GM23338 (cell line): Measurements from ENCODE around the gene CCNK. TPM values are rescaled to one million over a fixed set of nuclear protein-coding genes. Genes with fewer than 3 reads are reported as not detected.

Experiments
- ATAC-seq: fragments of 200-7000 bp; cut with Tn5 transposase; 3 replicates; pipeline ENCODE4 v1.9.1; 2020
- DNase-seq: peaks from one replicate; pipeline ENCODE4 v3.0.0-alpha.2; 2015; ENCODE audit warnings: low spot score
- H2AFZ ChIP-seq: fragments of 200-600 bp; sonication (generic); 2 replicates; pipeline ENCODE4 v1.8.0; 2016; ENCODE audit warnings: antibody characterized with exemption, mild to moderate bottlenecking, moderate library complexity
- H3F3A ChIP-seq: fragments of 200-600 bp; sonication (generic); replicated peaks from 2 replicates; pipeline ENCODE4 v1.8.0; 2017; ENCODE audit warnings: antibody characterized with exemption, mixed run types, low read depth
- H3K27ac ChIP-seq: fragments of 200-600 bp; sonication (generic); 2 replicates; pipeline ENCODE4 v1.6.1; 2016; ENCODE audit warnings: low read depth
- H3K27me3 ChIP-seq: fragments of 200-600 bp; sonication (generic); 2 replicates; pipeline ENCODE4 v1.8.0; 2016; ENCODE audit warnings: mild to moderate bottlenecking, mixed run types, moderate library complexity; ENCODE audit not compliant: insufficient read depth
- H3K36me3 ChIP-seq: fragments of 200-600 bp; sonication (generic); 2 replicates; pipeline ENCODE4 v1.8.0; 2016; ENCODE audit warnings: mild to moderate bottlenecking; ENCODE audit not compliant: insufficient read depth
- H3K4me1 ChIP-seq: fragments of 200-600 bp; sonication (generic); 2 replicates; pipeline ENCODE4 v1.8.0; 2016; ENCODE audit warnings: mild to moderate bottlenecking, moderate library complexity; ENCODE audit not compliant: insufficient read depth
- H3K4me2 ChIP-seq: fragments of 200-600 bp; sonication (generic); 2 replicates; pipeline ENCODE4 v1.7.1; 2017; ENCODE audit warnings: mixed run types
- H3K4me3 ChIP-seq: fragments of 200-600 bp; sonication (generic); 2 replicates; pipeline ENCODE4 v1.6.1; 2016; ENCODE audit warnings: mixed run types
- H3K79me2 ChIP-seq: fragments of 200-600 bp; sonication (generic); replicated peaks from 2 replicates; pipeline ENCODE4 v1.8.0; 2017; ENCODE audit warnings: mild to moderate bottlenecking; ENCODE audit not compliant: insufficient read depth
- H3K9me2 ChIP-seq: fragments of 200-600 bp; sonication (generic); 2 replicates; pipeline ENCODE4 v1.8.0; 2017; ENCODE audit not compliant: insufficient read depth
- H4K20me1 ChIP-seq: fragments of 200-600 bp; sonication (generic); replicated peaks from 2 replicates; pipeline ENCODE4 v1.8.0; 2017; ENCODE audit warnings: mild to moderate bottlenecking; ENCODE audit not compliant: insufficient read depth
- H3K27ac Mint-ChIP-seq: 2 replicates; pipeline ENCODE4 v1.8.0; 2020; ENCODE audit warnings: inconsistent platforms, mild to moderate bottlenecking, moderate library complexity, mixed read lengths
- H3K27me3 Mint-ChIP-seq: 3 replicates; pipeline ENCODE4 v1.8.0; 2022; ENCODE audit warnings: low read depth, mild to moderate bottlenecking, moderate library complexity, mixed read lengths, inconsistent platforms; ENCODE audit not compliant: insufficient read depth, poor library complexity
- H3K36me3 Mint-ChIP-seq: 3 replicates; pipeline ENCODE4 v1.8.0; 2021; ENCODE audit warnings: low read depth, mild to moderate bottlenecking, inconsistent platforms, moderate library complexity, mixed read lengths
- H3K4me1 Mint-ChIP-seq: 3 replicates; pipeline ENCODE4 v1.8.0; 2020; ENCODE audit warnings: mild to moderate bottlenecking, inconsistent platforms, mixed read lengths
- H3K4me3 Mint-ChIP-seq: 3 replicates; pipeline ENCODE4 v1.8.0; 2021; ENCODE audit warnings: moderate library complexity, mild to moderate bottlenecking, inconsistent platforms, mixed read lengths
- H3K9me3 Mint-ChIP-seq: 3 replicates; pipeline ENCODE4 v1.8.0; 2020; ENCODE audit warnings: moderate library complexity, mild to moderate bottlenecking, inconsistent platforms, mixed read lengths
- CREB1 ChIP-seq: fragments of 250-450 bp; sonication (Bioruptor Pico); IDR thresholded peaks from 2 replicates; pipeline ENCODE4 v1.5.0; 2020; ENCODE audit warnings: low read depth, mild to moderate bottlenecking, moderate library complexity
- ETS1 ChIP-seq: IDR thresholded peaks from 2 replicates; pipeline ENCODE4 v1.6.1; 2016; ENCODE audit warnings: antibody characterized with exemption
- EZH2phosphoT487 ChIP-seq: fragments of 200-600 bp; sonication (generic); IDR thresholded peaks from one replicate; pipeline ENCODE4 v1.8.1; 2018; ENCODE audit warnings: antibody characterized with exemption; ENCODE audit not compliant: unreplicated experiment
- JUNB ChIP-seq: IDR thresholded peaks from one replicate; pipeline ENCODE4 v1.6.1; 2016; ENCODE audit warnings: antibody characterized with exemption; ENCODE audit not compliant: unreplicated experiment
- NANOG ChIP-seq: IDR thresholded peaks from 2 replicates; pipeline ENCODE4 v1.6.1; 2016; ENCODE audit warnings: antibody characterized with exemption, borderline replicate concordance
- POLR2AphosphoS5 ChIP-seq: IDR thresholded peaks from 2 replicates; pipeline ENCODE4 v1.6.1; 2016; ENCODE audit warnings: antibody characterized with exemption, low read depth
- STAT1 ChIP-seq: IDR thresholded peaks from one replicate; pipeline ENCODE4 v1.6.1; 2016; ENCODE audit warnings: antibody characterized with exemption; ENCODE audit not compliant: unreplicated experiment
- ZNF331 ChIP-seq: fragments of 250-450 bp; sonication (Bioruptor Pico); IDR thresholded peaks from 2 replicates; pipeline ENCODE4 v1.5.0; 2020; ENCODE audit warnings: low read depth, mild to moderate bottlenecking, moderate library complexity
- polyA plus RNA-seq: library from polyadenylated mRNA; unstranded; fragments of >200 nt; fragmentation: Nextera tagmentation; extraction: Ambion mirVana; gene quantifications from 2 replicates; pipeline ENCODE4 v1.2.1, GENCODE V29; 2016
- total RNA-seq: library from RNA; depleted of rRNA; stranded (reverse); fragments of >200 nt; shearing (Covaris generic); gene quantifications from 2 replicates; pipeline ENCODE4 v1.2.3, GENCODE V29; 2014
- TF ChIP-seq, protein P1 (sequence below): fragments of 250-450 bp; sonication (Bioruptor Pico); IDR thresholded peaks from 2 replicates; pipeline ENCODE4 v1.5.0; 2020; ENCODE audit warnings: mild to moderate bottlenecking, moderate library complexity
- TF ChIP-seq, protein P2 (sequence below): IDR thresholded peaks from one replicate; pipeline ENCODE4 v1.6.1; 2018; ENCODE audit warnings: antibody characterized with exemption; ENCODE audit not compliant: unreplicated experiment
- TF ChIP-seq, protein P3 (sequence below), 2 experiments: fragments of 200-600 bp in 1 of 2; sonication (generic) in 1 of 2; conservative IDR thresholded peaks; 2 replicates each; pipeline versions ENCODE4 v1.5.1 to v1.6.1; 2016 to 2017; ENCODE audit warnings: antibody characterized with exemption in 2 of 2, low read depth in 2 of 2, mild to moderate bottlenecking in 2 of 2, moderate library complexity in 1 of 2

The CCNK gene
- total and polyA plus RNA-seq, 2 experiments from 2014 or later = 54.0 to 60.6 TPM

DNA sequence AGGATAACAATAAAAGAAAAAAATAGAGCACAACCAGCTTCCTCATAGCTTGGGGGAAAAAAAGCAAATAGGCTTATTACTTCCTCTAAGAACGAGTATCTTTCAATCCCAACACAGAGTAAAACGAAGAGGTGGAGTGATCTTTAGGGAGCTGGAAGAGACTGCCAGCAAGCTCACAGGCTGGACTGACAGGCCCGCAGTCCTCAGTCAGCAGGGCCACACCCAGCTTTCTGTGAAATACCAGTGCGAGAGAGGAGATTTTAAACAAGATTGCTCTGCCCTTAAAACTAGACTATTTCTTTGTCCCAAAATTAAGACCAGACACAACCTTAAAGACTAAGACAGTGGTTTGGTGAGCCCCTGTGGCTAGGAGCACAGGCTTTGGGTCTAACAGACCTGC is 33.5 kb upstream of the CCNK start (continued):
- TF ChIP-seq, protein P1, sequence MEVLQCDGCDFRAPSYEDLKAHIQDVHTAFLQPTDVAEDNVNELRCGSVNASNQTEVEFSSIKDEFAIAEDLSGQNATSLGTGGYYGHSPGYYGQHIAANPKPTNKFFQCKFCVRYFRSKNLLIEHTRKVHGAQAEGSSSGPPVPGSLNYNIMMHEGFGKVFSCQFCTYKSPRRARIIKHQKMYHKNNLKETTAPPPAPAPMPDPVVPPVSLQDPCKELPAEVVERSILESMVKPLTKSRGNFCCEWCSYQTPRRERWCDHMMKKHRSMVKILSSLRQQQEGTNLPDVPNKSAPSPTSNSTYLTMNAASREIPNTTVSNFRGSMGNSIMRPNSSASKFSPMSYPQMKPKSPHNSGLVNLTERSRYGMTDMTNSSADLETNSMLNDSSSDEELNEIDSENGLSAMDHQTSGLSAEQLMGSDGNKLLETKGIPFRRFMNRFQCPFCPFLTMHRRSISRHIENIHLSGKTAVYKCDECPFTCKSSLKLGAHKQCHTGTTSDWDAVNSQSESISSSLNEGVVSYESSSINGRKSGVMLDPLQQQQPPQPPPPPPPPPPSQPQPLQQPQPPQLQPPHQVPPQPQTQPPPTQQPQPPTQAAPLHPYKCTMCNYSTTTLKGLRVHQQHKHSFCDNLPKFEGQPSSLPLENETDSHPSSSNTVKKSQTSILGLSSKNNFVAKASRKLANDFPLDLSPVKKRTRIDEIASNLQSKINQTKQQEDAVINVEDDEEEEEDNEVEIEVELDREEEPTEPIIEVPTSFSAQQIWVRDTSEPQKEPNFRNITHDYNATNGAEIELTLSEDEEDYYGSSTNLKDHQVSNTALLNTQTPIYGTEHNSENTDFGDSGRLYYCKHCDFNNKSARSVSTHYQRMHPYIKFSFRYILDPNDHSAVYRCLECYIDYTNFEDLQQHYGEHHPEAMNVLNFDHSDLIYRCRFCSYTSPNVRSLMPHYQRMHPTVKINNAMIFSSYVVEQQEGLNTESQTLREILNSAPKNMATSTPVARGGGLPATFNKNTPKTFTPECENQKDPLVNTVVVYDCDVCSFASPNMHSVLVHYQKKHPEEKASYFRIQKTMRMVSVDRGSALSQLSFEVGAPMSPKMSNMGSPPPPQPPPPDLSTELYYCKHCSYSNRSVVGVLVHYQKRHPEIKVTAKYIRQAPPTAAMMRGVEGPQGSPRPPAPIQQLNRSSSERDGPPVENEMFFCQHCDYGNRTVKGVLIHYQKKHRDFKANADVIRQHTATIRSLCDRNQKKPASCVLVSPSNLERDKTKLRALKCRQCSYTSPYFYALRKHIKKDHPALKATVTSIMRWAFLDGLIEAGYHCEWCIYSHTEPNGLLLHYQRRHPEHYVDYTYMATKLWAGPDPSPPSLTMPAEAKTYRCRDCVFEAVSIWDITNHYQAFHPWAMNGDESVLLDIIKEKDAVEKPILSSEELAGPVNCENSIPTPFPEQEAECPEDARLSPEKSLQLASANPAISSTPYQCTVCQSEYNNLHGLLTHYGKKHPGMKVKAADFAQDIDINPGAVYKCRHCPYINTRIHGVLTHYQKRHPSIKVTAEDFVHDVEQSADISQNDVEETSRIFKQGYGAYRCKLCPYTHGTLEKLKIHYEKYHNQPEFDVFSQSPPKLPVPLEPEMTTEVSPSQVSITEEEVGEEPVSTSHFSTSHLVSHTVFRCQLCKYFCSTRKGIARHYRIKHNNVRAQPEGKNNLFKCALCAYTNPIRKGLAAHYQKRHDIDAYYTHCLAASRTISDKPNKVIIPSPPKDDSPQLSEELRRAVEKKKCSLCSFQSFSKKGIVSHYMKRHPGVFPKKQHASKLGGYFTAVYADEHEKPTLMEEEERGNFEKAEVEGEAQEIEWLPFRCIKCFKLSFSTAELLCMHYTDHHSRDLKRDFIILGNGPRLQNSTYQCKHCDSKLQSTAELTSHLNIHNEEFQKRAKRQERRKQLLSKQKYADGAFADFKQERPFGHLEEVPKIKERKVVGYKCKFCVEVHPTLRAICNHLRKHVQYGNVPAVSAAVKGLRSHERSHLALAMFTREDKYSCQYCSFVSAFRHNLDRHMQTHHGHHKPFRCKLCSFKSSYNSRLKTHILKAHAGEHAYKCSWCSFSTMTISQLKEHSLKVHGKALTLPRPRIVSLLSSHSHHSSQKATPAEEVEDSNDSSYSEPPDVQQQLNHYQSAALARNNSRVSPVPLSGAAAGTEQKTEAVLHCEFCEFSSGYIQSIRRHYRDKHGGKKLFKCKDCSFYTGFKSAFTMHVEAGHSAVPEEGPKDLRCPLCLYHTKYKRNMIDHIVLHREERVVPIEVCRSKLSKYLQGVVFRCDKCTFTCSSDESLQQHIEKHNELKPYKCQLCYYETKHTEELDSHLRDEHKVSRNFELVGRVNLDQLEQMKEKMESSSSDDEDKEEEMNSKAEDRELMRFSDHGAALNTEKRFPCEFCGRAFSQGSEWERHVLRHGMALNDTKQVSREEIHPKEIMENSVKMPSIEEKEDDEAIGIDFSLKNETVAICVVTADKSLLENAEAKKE (CRISPR knock-in tag) = no peak
- TF ChIP-seq EZH2phosphoT487 (no peak), NANOG (no peak), JUNB (no peak), CREB1 (CRISPR knock-in tag) (no peak), POLR2AphosphoS5 (no peak), ETS1 (no peak)

GRCh38 chr14:99450266-99450665 is 30.9 kb upstream of the CCNK start:
- no peak overlapping the region for H3K27ac ChIP-seq
- H3K4me2 ChIP-seq = no peak overlapping the region
- ATAC-seq (no peak), DNase-seq (no peak)
- Mint-ChIP-seq H3K4me3 (no peak overlapping the region), H3K9me3 (no peaks in the 10 kb centered on the region), H3K36me3 (peaks cover 25% of the 10 kb centered on the region), H3K4me1 (no peaks in the 10 kb centered on the region), H3K27me3 (peaks cover 4% of the 10 kb centered on the region), H3K27ac (no peak overlapping the region)
- H3F3A ChIP-seq = no peaks in the 10 kb centered on the region
- H2AFZ ChIP-seq = no peak overlapping the region
- H3K9me2 ChIP-seq = no peaks in the 10 kb centered on the region
- H4K20me1 ChIP-seq = no peaks in the 10 kb centered on the region; the same call in 1 of the 2 replicates
- H3K4me1 ChIP-seq = no peaks in the 10 kb centered on the region
- H3K79me2 ChIP-seq = peaks cover 11% of the 10 kb centered on the region
- no peaks in the 10 kb centered on the region for H3K27me3 ChIP-seq
- peaks cover 7% of the 10 kb centered on the region; the same call in 1 of the 2 replicates for H3K36me3 ChIP-seq
- no peak overlapping the region for H3K4me3 ChIP-seq
- TF ChIP-seq, protein P2, sequence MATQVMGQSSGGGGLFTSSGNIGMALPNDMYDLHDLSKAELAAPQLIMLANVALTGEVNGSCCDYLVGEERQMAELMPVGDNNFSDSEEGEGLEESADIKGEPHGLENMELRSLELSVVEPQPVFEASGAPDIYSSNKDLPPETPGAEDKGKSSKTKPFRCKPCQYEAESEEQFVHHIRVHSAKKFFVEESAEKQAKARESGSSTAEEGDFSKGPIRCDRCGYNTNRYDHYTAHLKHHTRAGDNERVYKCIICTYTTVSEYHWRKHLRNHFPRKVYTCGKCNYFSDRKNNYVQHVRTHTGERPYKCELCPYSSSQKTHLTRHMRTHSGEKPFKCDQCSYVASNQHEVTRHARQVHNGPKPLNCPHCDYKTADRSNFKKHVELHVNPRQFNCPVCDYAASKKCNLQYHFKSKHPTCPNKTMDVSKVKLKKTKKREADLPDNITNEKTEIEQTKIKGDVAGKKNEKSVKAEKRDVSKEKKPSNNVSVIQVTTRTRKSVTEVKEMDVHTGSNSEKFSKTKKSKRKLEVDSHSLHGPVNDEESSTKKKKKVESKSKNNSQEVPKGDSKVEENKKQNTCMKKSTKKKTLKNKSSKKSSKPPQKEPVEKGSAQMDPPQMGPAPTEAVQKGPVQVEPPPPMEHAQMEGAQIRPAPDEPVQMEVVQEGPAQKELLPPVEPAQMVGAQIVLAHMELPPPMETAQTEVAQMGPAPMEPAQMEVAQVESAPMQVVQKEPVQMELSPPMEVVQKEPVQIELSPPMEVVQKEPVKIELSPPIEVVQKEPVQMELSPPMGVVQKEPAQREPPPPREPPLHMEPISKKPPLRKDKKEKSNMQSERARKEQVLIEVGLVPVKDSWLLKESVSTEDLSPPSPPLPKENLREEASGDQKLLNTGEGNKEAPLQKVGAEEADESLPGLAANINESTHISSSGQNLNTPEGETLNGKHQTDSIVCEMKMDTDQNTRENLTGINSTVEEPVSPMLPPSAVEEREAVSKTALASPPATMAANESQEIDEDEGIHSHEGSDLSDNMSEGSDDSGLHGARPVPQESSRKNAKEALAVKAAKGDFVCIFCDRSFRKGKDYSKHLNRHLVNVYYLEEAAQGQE = no peak
- TF ChIP-seq, protein P3, sequence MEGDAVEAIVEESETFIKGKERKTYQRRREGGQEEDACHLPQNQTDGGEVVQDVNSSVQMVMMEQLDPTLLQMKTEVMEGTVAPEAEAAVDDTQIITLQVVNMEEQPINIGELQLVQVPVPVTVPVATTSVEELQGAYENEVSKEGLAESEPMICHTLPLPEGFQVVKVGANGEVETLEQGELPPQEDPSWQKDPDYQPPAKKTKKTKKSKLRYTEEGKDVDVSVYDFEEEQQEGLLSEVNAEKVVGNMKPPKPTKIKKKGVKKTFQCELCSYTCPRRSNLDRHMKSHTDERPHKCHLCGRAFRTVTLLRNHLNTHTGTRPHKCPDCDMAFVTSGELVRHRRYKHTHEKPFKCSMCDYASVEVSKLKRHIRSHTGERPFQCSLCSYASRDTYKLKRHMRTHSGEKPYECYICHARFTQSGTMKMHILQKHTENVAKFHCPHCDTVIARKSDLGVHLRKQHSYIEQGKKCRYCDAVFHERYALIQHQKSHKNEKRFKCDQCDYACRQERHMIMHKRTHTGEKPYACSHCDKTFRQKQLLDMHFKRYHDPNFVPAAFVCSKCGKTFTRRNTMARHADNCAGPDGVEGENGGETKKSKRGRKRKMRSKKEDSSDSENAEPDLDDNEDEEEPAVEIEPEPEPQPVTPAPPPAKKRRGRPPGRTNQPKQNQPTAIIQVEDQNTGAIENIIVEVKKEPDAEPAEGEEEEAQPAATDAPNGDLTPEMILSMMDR (conservative IDR thresholded peaks at IDR 0.05; ENCODE audit: low read depth in 2 of 2) = no peak
- no peak for TF ChIP-seq ZNF331
- TF ChIP-seq JUNB = no peak
- no peak for TF ChIP-seq EZH2phosphoT487
- no peak for TF ChIP-seq NANOG
- TF ChIP-seq STAT1 = no peak
- no peak for TF ChIP-seq POLR2AphosphoS5
